GM23338 (cell line): ENCODE data around the gene MYRF. TPM values are rescaled to one million over a fixed set of nuclear protein-coding genes. Genes with fewer than 3 reads are reported as not detected.

Experiments used
- ATAC-seq: fragments of 200-7000 bp; cut with Tn5 transposase; 3 replicates; pipeline ENCODE4 v1.9.1; 2020
- DNase-seq: peaks from one replicate; pipeline ENCODE4 v3.0.0-alpha.2; 2015; ENCODE audit warnings: low spot score
- H2AFZ ChIP-seq: fragments of 200-600 bp; sonication (generic); 2 replicates; pipeline ENCODE4 v1.8.0; 2016; ENCODE audit warnings: antibody characterized with exemption, mild to moderate bottlenecking, moderate library complexity
- H3F3A ChIP-seq: fragments of 200-600 bp; sonication (generic); replicated peaks from 2 replicates; pipeline ENCODE4 v1.8.0; 2017; ENCODE audit warnings: antibody characterized with exemption, mixed run types, low read depth
- H3K27ac ChIP-seq: fragments of 200-600 bp; sonication (generic); 2 replicates; pipeline ENCODE4 v1.6.1; 2016; ENCODE audit warnings: low read depth
- H3K27me3 ChIP-seq: fragments of 200-600 bp; sonication (generic); 2 replicates; pipeline ENCODE4 v1.8.0; 2016; ENCODE audit warnings: mild to moderate bottlenecking, mixed run types, moderate library complexity; ENCODE audit not compliant: insufficient read depth
- H3K36me3 ChIP-seq: fragments of 200-600 bp; sonication (generic); 2 replicates; pipeline ENCODE4 v1.8.0; 2016; ENCODE audit warnings: mild to moderate bottlenecking; ENCODE audit not compliant: insufficient read depth
- H3K4me1 ChIP-seq: fragments of 200-600 bp; sonication (generic); 2 replicates; pipeline ENCODE4 v1.8.0; 2016; ENCODE audit warnings: mild to moderate bottlenecking, moderate library complexity; ENCODE audit not compliant: insufficient read depth
- H3K4me2 ChIP-seq: fragments of 200-600 bp; sonication (generic); 2 replicates; pipeline ENCODE4 v1.7.1; 2017; ENCODE audit warnings: mixed run types
- H3K4me3 ChIP-seq: fragments of 200-600 bp; sonication (generic); 2 replicates; pipeline ENCODE4 v1.6.1; 2016; ENCODE audit warnings: mixed run types
- H3K79me2 ChIP-seq: fragments of 200-600 bp; sonication (generic); replicated peaks from 2 replicates; pipeline ENCODE4 v1.8.0; 2017; ENCODE audit warnings: mild to moderate bottlenecking; ENCODE audit not compliant: insufficient read depth
- H3K9me2 ChIP-seq: fragments of 200-600 bp; sonication (generic); 2 replicates; pipeline ENCODE4 v1.8.0; 2017; ENCODE audit not compliant: insufficient read depth
- H4K20me1 ChIP-seq: fragments of 200-600 bp; sonication (generic); replicated peaks from 2 replicates; pipeline ENCODE4 v1.8.0; 2017; ENCODE audit warnings: mild to moderate bottlenecking; ENCODE audit not compliant: insufficient read depth
- H3K27ac Mint-ChIP-seq: 2 replicates; pipeline ENCODE4 v1.8.0; 2020; ENCODE audit warnings: inconsistent platforms, mild to moderate bottlenecking, moderate library complexity, mixed read lengths
- H3K27me3 Mint-ChIP-seq: 3 replicates; pipeline ENCODE4 v1.8.0; 2022; ENCODE audit warnings: low read depth, mild to moderate bottlenecking, moderate library complexity, mixed read lengths, inconsistent platforms; ENCODE audit not compliant: insufficient read depth, poor library complexity
- H3K36me3 Mint-ChIP-seq: 3 replicates; pipeline ENCODE4 v1.8.0; 2021; ENCODE audit warnings: low read depth, mild to moderate bottlenecking, inconsistent platforms, moderate library complexity, mixed read lengths
- H3K4me1 Mint-ChIP-seq: 3 replicates; pipeline ENCODE4 v1.8.0; 2020; ENCODE audit warnings: mild to moderate bottlenecking, inconsistent platforms, mixed read lengths
- H3K4me3 Mint-ChIP-seq: 3 replicates; pipeline ENCODE4 v1.8.0; 2021; ENCODE audit warnings: moderate library complexity, mild to moderate bottlenecking, inconsistent platforms, mixed read lengths
- H3K9me3 Mint-ChIP-seq: 3 replicates; pipeline ENCODE4 v1.8.0; 2020; ENCODE audit warnings: moderate library complexity, mild to moderate bottlenecking, inconsistent platforms, mixed read lengths
- CREB1 ChIP-seq: fragments of 250-450 bp; sonication (Bioruptor Pico); IDR thresholded peaks from 2 replicates; pipeline ENCODE4 v1.5.0; 2020; ENCODE audit warnings: low read depth, mild to moderate bottlenecking, moderate library complexity
- CTCF ChIP-seq, 2 experiments: fragments of 200-600 bp in 1 of 2; sonication (generic) in 1 of 2; conservative IDR thresholded peaks; 2 replicates each; pipeline versions ENCODE4 v1.5.1 to v1.6.1; 2016 to 2017; ENCODE audit warnings: antibody characterized with exemption in 2 of 2, low read depth in 2 of 2, mild to moderate bottlenecking in 2 of 2, moderate library complexity in 1 of 2
- ETS1 ChIP-seq: IDR thresholded peaks from 2 replicates; pipeline ENCODE4 v1.6.1; 2016; ENCODE audit warnings: antibody characterized with exemption
- EZH2 ChIP-seq: fragments of 200-600 bp; sonication (generic); IDR thresholded peaks from one replicate; pipeline ENCODE4 v1.8.0; 2017; ENCODE audit warnings: antibody characterized with exemption, mild to moderate bottlenecking, low read depth; ENCODE audit not compliant: unreplicated experiment
- EZH2phosphoT487 ChIP-seq: fragments of 200-600 bp; sonication (generic); IDR thresholded peaks from one replicate; pipeline ENCODE4 v1.8.1; 2018; ENCODE audit warnings: antibody characterized with exemption; ENCODE audit not compliant: unreplicated experiment
- JUNB ChIP-seq: IDR thresholded peaks from one replicate; pipeline ENCODE4 v1.6.1; 2016; ENCODE audit warnings: antibody characterized with exemption; ENCODE audit not compliant: unreplicated experiment
- NANOG ChIP-seq: IDR thresholded peaks from 2 replicates; pipeline ENCODE4 v1.6.1; 2016; ENCODE audit warnings: antibody characterized with exemption, borderline replicate concordance
- POLR2AphosphoS5 ChIP-seq: IDR thresholded peaks from 2 replicates; pipeline ENCODE4 v1.6.1; 2016; ENCODE audit warnings: antibody characterized with exemption, low read depth
- REST ChIP-seq: IDR thresholded peaks from one replicate; pipeline ENCODE4 v1.6.1; 2018; ENCODE audit warnings: antibody characterized with exemption; ENCODE audit not compliant: unreplicated experiment
- STAT1 ChIP-seq: IDR thresholded peaks from one replicate; pipeline ENCODE4 v1.6.1; 2016; ENCODE audit warnings: antibody characterized with exemption; ENCODE audit not compliant: unreplicated experiment
- ZNF114 ChIP-seq: fragments of 250-450 bp; sonication (Bioruptor Pico); IDR thresholded peaks from 2 replicates; pipeline ENCODE4 v1.5.0; 2020; ENCODE audit warnings: mild to moderate bottlenecking, moderate library complexity
- ZNF331 ChIP-seq: fragments of 250-450 bp; sonication (Bioruptor Pico); IDR thresholded peaks from 2 replicates; pipeline ENCODE4 v1.5.0; 2020; ENCODE audit warnings: low read depth, mild to moderate bottlenecking, moderate library complexity
- ZNF462 ChIP-seq: fragments of 250-450 bp; sonication (Bioruptor Pico); IDR thresholded peaks from 2 replicates; pipeline ENCODE4 v1.5.0; 2020; ENCODE audit warnings: mild to moderate bottlenecking, moderate library complexity
- polyA plus RNA-seq: library from polyadenylated mRNA; unstranded; fragments of >200 nt; fragmentation: Nextera tagmentation; extraction: Ambion mirVana; gene quantifications from 2 replicates; pipeline ENCODE4 v1.2.1, GENCODE V29; 2016
- total RNA-seq: library from RNA; depleted of rRNA; stranded (reverse); fragments of >200 nt; shearing (Covaris generic); gene quantifications from 2 replicates; pipeline ENCODE4 v1.2.3, GENCODE V29; 2014

Gene MYRF
- total and polyA plus RNA-seq, 2 experiments from 2014 or later, result 1.9 to 5.5 TPM

- Mint-ChIP-seq H3K4me3 (peak overlapping the region; percentile 87), H3K4me1 (peaks cover 66% of the 10 kb centered on the region), H3K36me3 (peaks cover 31% of the 10 kb centered on the region), H3K27me3 (peaks cover 27% of the 10 kb centered on the region), H3K9me3 (peaks cover 3% of the 10 kb centered on the region; the same call in 1 of the 3 replicates), H3K27ac (no peak overlapping the region; the same call in 1 of the 2 replicates)
- TF ChIP-seq STAT1, result no peak
- no peak for TF ChIP-seq EZH2phosphoT487
- no peak for TF ChIP-seq REST
- TF ChIP-seq CTCF (conservative IDR thresholded peaks at IDR 0.05; ENCODE audit: low read depth in 2 of 2), result no peak
- no peak for TF ChIP-seq ZNF331 (CRISPR knock-in tag)
- no peak for TF ChIP-seq ZNF114
- TF ChIP-seq POLR2AphosphoS5, result no peak
- no peak for TF ChIP-seq EZH2
- no peak for TF ChIP-seq CREB1 (CRISPR knock-in tag)
- TF ChIP-seq ETS1, result no peak
- TF ChIP-seq NANOG, result no peak
- no peak for TF ChIP-seq JUNB
- TF ChIP-seq ZNF462 (CRISPR knock-in tag), result no peak
- Histone ChIP-seq H3K36me3 (no peaks in the 10 kb centered on the region; the same call in 1 of the 2 replicates), H3F3A (peaks cover 56% of the 10 kb centered on the region), H2AFZ (no peak overlapping the region), H3K79me2 (peaks cover 73% of the 10 kb centered on the region), H3K27ac (0 out of 2 replicates have a peak overlapping the region, but pooled peaks have one; percentile 21), H3K27me3 (no peaks in the 10 kb centered on the region), H3K9me2 (no peaks in the 10 kb centered on the region), H3K4me1 (peaks cover 71% of the 10 kb centered on the region), H3K4me2 (peak overlapping the region; percentile 100), H4K20me1 (peaks cover 42% of the 10 kb centered on the region), H3K4me3 (peak overlapping the region; percentile 99)
- ATAC-seq, result no peak
- DNase-seq, result no peak
Observed at GRCh38 chr11:61830237-61831105, 78.0 kb downstream of the MYRF start.
